Stimulated activated CD4-positive, alpha-beta T cell treated with anti-CD3 and anti-CD28 coated beads, Interleukin-15, amount 100 ng/mL, for 1 hour (primary cell): ENCODE data around the gene DAGLA.
A peak's percentile ranks its signal among the peaks of the same experiment; 100 is the strongest.

ENCODE experiments used
- DNase-seq, 2 donors: peaks; one replicate each; pipeline ENCODE4 v3.0.0-alpha.2; 2020; ENCODE audit warnings: low read depth in 1 of 2, low spot score in 1 of 2

The DAGLA gene

GRCh38 chr11:61762798-61763197, 82.6 kb downstream of the DAGLA start:
- no peak for DNase-seq

GRCh38 chr11:61763930-61764605, 83.9 kb downstream of the DAGLA start:
- no peak for DNase-seq

GRCh38 chr11:61764606-61765260, 84.5 kb downstream of the DAGLA start:
- no peak for DNase-seq

- no peak for DNase-seq
Measured at GRCh38 chr11:61765550-61766253, 85.5 kb downstream of the DAGLA start.

- DNase-seq: no peak
Measured at GRCh38 chr11:61766353-61766841, 86.2 kb downstream of the DAGLA start.

GRCh38 chr11:61768376-61769076, 88.3 kb downstream of the DAGLA start:
- DNase-seq: no peak

GRCh38 chr11:61769169-61769920, 89.2 kb downstream of the DAGLA start:
- DNase-seq: no peak

GRCh38 chr11:61769946-61770683, 89.9 kb downstream of the DAGLA start:
- no peak for DNase-seq

GRCh38 chr11:61771195-61771894, 91.2 kb downstream of the DAGLA start:
- no peak for DNase-seq

GRCh38 chr11:61771985-61772455, 91.8 kb downstream of the DAGLA start:
- no peak for DNase-seq

GRCh38 chr11:61773356-61773755, 93.2 kb downstream of the DAGLA start:
- DNase-seq: no peak

- no peak for DNase-seq
Measured at GRCh38 chr11:61773809-61774208, 93.6 kb downstream of the DAGLA start.

GRCh38 chr11:61774411-61774810, 94.2 kb downstream of the DAGLA start:
- no peak for DNase-seq

GRCh38 chr11:61775106-61775505, 94.9 kb downstream of the DAGLA start:
- DNase-seq: no peak

GRCh38 chr11:61775606-61776554, 95.7 kb downstream of the DAGLA start:
- no peak for DNase-seq

- DNase-seq: peak in 1 of 2 donors; percentile 44
Measured at GRCh38 chr11:61776561-61777075, 96.4 kb downstream of the DAGLA start.

GRCh38 chr11:61777234-61778090, 97.3 kb downstream of the DAGLA start:
- DNase-seq: peak; percentile 38 to 60
